ENCODE measurements around the gene USP48. TPM values are rescaled to one million over a fixed set of nuclear protein-coding genes. Genes with fewer than 3 reads are reported as not detected.
"Not testable (repeated sequence)": the region's sequence is repeated elsewhere in the genome, so short reads cannot be mapped to it uniquely, and the experiment has no call there.

The USP48 gene
- total RNA-seq, 1 donor = 63.9 TPM

GRCh38 chr1:21770602-21771001, 12.3 kb downstream of the USP48 start:
- H3K9me3 ChIP-seq (ENCODE audit: low read depth, low read length) = not testable (repeated sequence)
- H3K4me1 ChIP-seq (ENCODE audit: insufficient read depth, low read length) = peaks cover 93% of the 10 kb centered on the region

GRCh38 chr1:21770201-21770600, 12.7 kb downstream of the USP48 start:
- no peaks in the 10 kb centered on the region for H3K27me3 ChIP-seq (ENCODE audit: insufficient read depth, low read length)
- H3K4me1 ChIP-seq (ENCODE audit: insufficient read depth, low read length) = peaks cover 93% of the 10 kb centered on the region
- H3K4me3 ChIP-seq (ENCODE audit: low read length) = no peak overlapping the region
- no peaks in the 10 kb centered on the region for H3K9me3 ChIP-seq (ENCODE audit: low read depth, low read length)

More at GRCh38 chr1:21770602-21771001, 12.3 kb downstream of the USP48 start:
- H3K4me3 ChIP-seq (ENCODE audit: low read length); H3K27me3 ChIP-seq (ENCODE audit: insufficient read depth, low read length): not testable (repeated sequence)

GRCh38 chr1:21767106-21767505, 15.8 kb downstream of the USP48 start:
- H3K4me3 ChIP-seq (ENCODE audit: low read length); H3K9me3 ChIP-seq (ENCODE audit: low read depth, low read length); H3K27me3 ChIP-seq (ENCODE audit: insufficient read depth, low read length): not testable (repeated sequence)
- H3K4me1 ChIP-seq (ENCODE audit: insufficient read depth, low read length) = peaks cover 94% of the 10 kb centered on the region

GRCh38 chr1:21766210-21766609, 16.7 kb downstream of the USP48 start:
- Histone ChIP-seq H3K27me3 (ENCODE audit: insufficient read depth, low read length) (no peaks in the 10 kb centered on the region), H3K4me1 (ENCODE audit: insufficient read depth, low read length) (peaks cover 96% of the 10 kb centered on the region), H3K4me3 (ENCODE audit: low read length) (no peak overlapping the region), H3K9me3 (ENCODE audit: low read depth, low read length) (no peaks in the 10 kb centered on the region)

GRCh38 chr1:21764615-21765423, 18.1 kb downstream of the USP48 start:
- no peaks in the 10 kb centered on the region for H3K9me3 ChIP-seq (ENCODE audit: low read depth, low read length)
- H3K4me3 ChIP-seq (ENCODE audit: low read length) = no peak overlapping the region
- peaks cover 95% of the 10 kb centered on the region for H3K4me1 ChIP-seq (ENCODE audit: insufficient read depth, low read length)

GRCh38 chr1:21763694-21764419, 19.1 kb downstream of the USP48 start:
- H3K4me1 ChIP-seq (ENCODE audit: insufficient read depth, low read length) = peaks cover 92% of the 10 kb centered on the region
- H3K9me3 ChIP-seq (ENCODE audit: low read depth, low read length) = no peaks in the 10 kb centered on the region
- H3K27me3 ChIP-seq (ENCODE audit: insufficient read depth, low read length) = no peaks in the 10 kb centered on the region
- H3K4me3 ChIP-seq (ENCODE audit: low read length) = no peak overlapping the region

More at GRCh38 chr1:21764615-21765423, 18.1 kb downstream of the USP48 start:
- no peaks in the 10 kb centered on the region for H3K27me3 ChIP-seq (ENCODE audit: insufficient read depth, low read length)

GRCh38 chr1:21763236-21763635, 19.7 kb downstream of the USP48 start:
- Histone ChIP-seq H3K4me3 (ENCODE audit: low read length) (no peak overlapping the region), H3K27me3 (ENCODE audit: insufficient read depth, low read length) (no peaks in the 10 kb centered on the region), H3K9me3 (ENCODE audit: low read depth, low read length) (no peaks in the 10 kb centered on the region), H3K4me1 (ENCODE audit: insufficient read depth, low read length) (peaks cover 92% of the 10 kb centered on the region)

GRCh38 chr1:21762022-21762404, 20.9 kb downstream of the USP48 start:
- Histone ChIP-seq H3K9me3 (ENCODE audit: low read depth, low read length) (no peaks in the 10 kb centered on the region), H3K4me3 (ENCODE audit: low read length) (no peak overlapping the region), H3K4me1 (ENCODE audit: insufficient read depth, low read length) (peaks cover 82% of the 10 kb centered on the region), H3K27me3 (ENCODE audit: insufficient read depth, low read length) (no peaks in the 10 kb centered on the region)

- H3K27me3 ChIP-seq (ENCODE audit: insufficient read depth, low read length) = no peaks in the 10 kb centered on the region
- H3K4me1 ChIP-seq (ENCODE audit: insufficient read depth, low read length) = peaks cover 73% of the 10 kb centered on the region
- H3K9me3 ChIP-seq (ENCODE audit: low read depth, low read length) = no peaks in the 10 kb centered on the region
- no peak overlapping the region for H3K4me3 ChIP-seq (ENCODE audit: low read length)
Observed at GRCh38 chr1:21761052-21761451, 21.9 kb downstream of the USP48 start.

GRCh38 chr1:21759818-21760217, 23.1 kb downstream of the USP48 start:
- no peaks in the 10 kb centered on the region for H3K27me3 ChIP-seq (ENCODE audit: insufficient read depth, low read length)
- H3K4me1 ChIP-seq (ENCODE audit: insufficient read depth, low read length) = peaks cover 60% of the 10 kb centered on the region
- H3K4me3 ChIP-seq (ENCODE audit: low read length) = no peak overlapping the region
- no peaks in the 10 kb centered on the region for H3K9me3 ChIP-seq (ENCODE audit: low read depth, low read length)

GRCh38 chr1:21759182-21759581, 23.8 kb downstream of the USP48 start:
- no peaks in the 10 kb centered on the region for H3K27me3 ChIP-seq (ENCODE audit: insufficient read depth, low read length)
- H3K4me3 ChIP-seq (ENCODE audit: low read length) = no peak overlapping the region
- no peaks in the 10 kb centered on the region for H3K9me3 ChIP-seq (ENCODE audit: low read depth, low read length)
- H3K4me1 ChIP-seq (ENCODE audit: insufficient read depth, low read length) = peaks cover 54% of the 10 kb centered on the region

GRCh38 chr1:21758614-21759013, 24.3 kb downstream of the USP48 start:
- H3K4me1 ChIP-seq (ENCODE audit: insufficient read depth, low read length) = peaks cover 48% of the 10 kb centered on the region
- no peak overlapping the region for H3K4me3 ChIP-seq (ENCODE audit: low read length)
- H3K27me3 ChIP-seq (ENCODE audit: insufficient read depth, low read length) = no peaks in the 10 kb centered on the region
- no peaks in the 10 kb centered on the region for H3K9me3 ChIP-seq (ENCODE audit: low read depth, low read length)

- H3K4me3 ChIP-seq (ENCODE audit: low read length) = no peak overlapping the region
- H3K4me1 ChIP-seq (ENCODE audit: insufficient read depth, low read length) = peaks cover 28% of the 10 kb centered on the region
- no peaks in the 10 kb centered on the region for H3K27me3 ChIP-seq (ENCODE audit: insufficient read depth, low read length)
- no peaks in the 10 kb centered on the region for H3K9me3 ChIP-seq (ENCODE audit: low read depth, low read length)
Observed at GRCh38 chr1:21756393-21757089, 26.4 kb downstream of the USP48 start.

GRCh38 chr1:21755067-21755466, 27.9 kb downstream of the USP48 start:
- Histone ChIP-seq H3K4me1 (ENCODE audit: insufficient read depth, low read length) (peaks cover 16% of the 10 kb centered on the region), H3K27me3 (ENCODE audit: insufficient read depth, low read length) (no peaks in the 10 kb centered on the region), H3K4me3 (ENCODE audit: low read length) (no peak overlapping the region), H3K9me3 (ENCODE audit: low read depth, low read length) (no peaks in the 10 kb centered on the region)

GRCh38 chr1:21754583-21754982, 28.4 kb downstream of the USP48 start:
- Histone ChIP-seq H3K27me3 (ENCODE audit: insufficient read depth, low read length) (no peaks in the 10 kb centered on the region), H3K4me1 (ENCODE audit: insufficient read depth, low read length) (peaks cover 15% of the 10 kb centered on the region), H3K9me3 (ENCODE audit: low read depth, low read length) (no peaks in the 10 kb centered on the region), H3K4me3 (ENCODE audit: low read length) (no peak overlapping the region)

All from mononuclear cell (primary cell).